ENCODE measurements around the gene FOXN3. TPM values are rescaled to one million over a fixed set of nuclear protein-coding genes. Genes with fewer than 3 reads are reported as not detected.

The FOXN3 gene
- total RNA-seq, 1 experiment from 2014 or later, result 125 TPM

- Mint-ChIP-seq H3K27me3 (ENCODE audit: low read depth) (no peaks in the 10 kb centered on the region), H3K9me3 (no peaks in the 10 kb centered on the region), H3K36me3 (ENCODE audit: insufficient read depth in 1 of 3, low read depth in 3 of 3) (peaks cover 0 to 18% (median 6%) of the 10 kb centered on the region in 3 experiments; a peak in 4 of 7 replicates), H3K4me3 (no peak overlapping the region), H3K4me1 (peaks cover 54 to 58% of the 10 kb centered on the region in 2 experiments), H3K27ac (peak overlapping the region; percentile 2 to 64 (median 12); a peak in 5 of 7 replicates)
- Histone ChIP-seq H2BK20ac (ENCODE audit: low read depth, low read length, poor library complexity, severe bottlenecking) (no peak overlapping the region), H3K4ac (ENCODE audit: low read depth, low read length) (no peak overlapping the region), H3K79me1 (ENCODE audit: insufficient read depth, low read depth, low read length, poor library complexity, severe bottlenecking) (peaks cover 10% of the 10 kb centered on the region), H3K9ac (ENCODE audit: extremely low read depth, insufficient read length, low read length) (no peak overlapping the region), H3K56ac (ENCODE audit: insufficient read length, low read depth, low read length) (no peak overlapping the region), H4K8ac (replicated peaks; ENCODE audit: insufficient read length, low read depth, low read length) (no peak overlapping the region), H4K20me1 (ENCODE audit: control insufficient read depth, insufficient read depth, insufficient read length) (peaks cover 2% of the 10 kb centered on the region), H3K27me3 (ENCODE audit: insufficient read depth, low read length) (no peaks in the 10 kb centered on the region), H3K14ac (ENCODE audit: insufficient read depth, low read length) (no peak overlapping the region), H3K23me2 (ENCODE audit: insufficient read length, low read depth, low read length, poor library complexity, severe bottlenecking) (no peaks in the 10 kb centered on the region), H3K4me1 (ENCODE audit: insufficient read depth, low read length) (peaks cover 24% of the 10 kb centered on the region), H2AK5ac (ENCODE audit: insufficient read length, low read length) (no peak overlapping the region), H3K18ac (ENCODE audit: insufficient read length, low read depth, low read length) (no peak overlapping the region), H4K91ac (ENCODE audit: insufficient read length, low read depth, low read length) (no peak overlapping the region), H2AFZ (ENCODE audit: low read length) (no peak overlapping the region), H3T11ph (ENCODE audit: low read length) (no peak overlapping the region), H2BK5ac (ENCODE audit: insufficient read length, low read length) (no peak overlapping the region), H2BK15ac (ENCODE audit: low read depth, low read length) (no peak overlapping the region), H2BK12ac (ENCODE audit: insufficient read length, low read depth, low read length) (no peak overlapping the region), H3K27ac (ENCODE audit: insufficient read length, low read depth, low read length) (no peak overlapping the region), H3K9me3 (ENCODE audit: control insufficient read depth, low read depth, low read length) (no peaks in the 10 kb centered on the region), H2BK120ac (ENCODE audit: low read depth, low read length, poor library complexity, severe bottlenecking) (no peak overlapping the region), H3K4me2 (ENCODE audit: insufficient read depth, insufficient read length, low read length) (no peak overlapping the region), H3K23ac (ENCODE audit: insufficient read length, low read depth, low read length) (no peak overlapping the region), H4K5ac (ENCODE audit: insufficient read length, low read depth, low read length) (no peak overlapping the region), H3K79me2 (ENCODE audit: insufficient read depth, low read length) (peaks cover 25% of the 10 kb centered on the region)
- no peak for TF ChIP-seq CTCF (conservative IDR thresholded peaks at IDR 0.05)
- WGBS (ENCODE audit: extremely low coverage, insufficient read length, low lambda C conversion rate), result no CpG with 5 or more reads among the region's 7 CpGs
- DNase-seq, result no peak
These were observed 149.9 kb downstream of the FOXN3 start for GRCh38 chr14:89267163-89267562.
